Breast epithelium (tissue), 3 donors: ENCODE results near the gene ZC3H7B.

Experiments used
- POLR2A ChIP-seq: fragments of 450-650 bp; IDR thresholded peaks from one replicate; pipeline ENCODE4 v1.6.1; 2016; ENCODE audit warnings: antibody characterized with exemption, mild to moderate bottlenecking, moderate library complexity
- POLR2AphosphoS5 ChIP-seq, 3 donors: sonication (generic); formaldehyde crosslinking; IDR thresholded peaks; one replicate each; pipeline ENCODE4 v1.6.1; 2017; ENCODE audit warnings: antibody characterized with exemption in 3 of 3
- TF ChIP-seq, protein P1 (sequence below), 3 donors: fragments of 450-650 bp; IDR thresholded peaks; one replicate each; pipeline ENCODE4 v1.5.1; 2016 to 2017; ENCODE audit warnings: antibody characterized with exemption in 3 of 3, mild to moderate bottlenecking in 3 of 3, moderate library complexity in 3 of 3

DNA sequence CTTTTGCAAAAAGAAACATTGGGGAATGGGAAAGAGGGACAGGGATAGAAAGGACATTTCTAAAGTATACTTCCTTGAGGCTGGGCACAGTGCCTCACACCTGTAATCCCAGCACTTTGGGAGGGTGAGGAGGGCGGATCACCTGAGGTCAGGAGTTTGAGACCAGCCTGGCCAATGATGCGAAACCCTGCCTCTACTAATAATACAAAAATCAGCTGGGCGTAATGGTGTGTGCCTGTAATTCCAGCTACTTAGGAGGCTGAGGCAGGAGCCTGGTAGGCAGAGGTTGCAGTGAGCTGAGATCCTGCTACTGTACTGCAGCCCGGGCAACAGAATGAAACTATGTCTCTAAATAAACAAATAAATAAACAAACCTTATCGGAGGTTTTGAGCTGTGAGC, 64.1 kb downstream of the ZC3H7B start:
- TF ChIP-seq, protein P1, sequence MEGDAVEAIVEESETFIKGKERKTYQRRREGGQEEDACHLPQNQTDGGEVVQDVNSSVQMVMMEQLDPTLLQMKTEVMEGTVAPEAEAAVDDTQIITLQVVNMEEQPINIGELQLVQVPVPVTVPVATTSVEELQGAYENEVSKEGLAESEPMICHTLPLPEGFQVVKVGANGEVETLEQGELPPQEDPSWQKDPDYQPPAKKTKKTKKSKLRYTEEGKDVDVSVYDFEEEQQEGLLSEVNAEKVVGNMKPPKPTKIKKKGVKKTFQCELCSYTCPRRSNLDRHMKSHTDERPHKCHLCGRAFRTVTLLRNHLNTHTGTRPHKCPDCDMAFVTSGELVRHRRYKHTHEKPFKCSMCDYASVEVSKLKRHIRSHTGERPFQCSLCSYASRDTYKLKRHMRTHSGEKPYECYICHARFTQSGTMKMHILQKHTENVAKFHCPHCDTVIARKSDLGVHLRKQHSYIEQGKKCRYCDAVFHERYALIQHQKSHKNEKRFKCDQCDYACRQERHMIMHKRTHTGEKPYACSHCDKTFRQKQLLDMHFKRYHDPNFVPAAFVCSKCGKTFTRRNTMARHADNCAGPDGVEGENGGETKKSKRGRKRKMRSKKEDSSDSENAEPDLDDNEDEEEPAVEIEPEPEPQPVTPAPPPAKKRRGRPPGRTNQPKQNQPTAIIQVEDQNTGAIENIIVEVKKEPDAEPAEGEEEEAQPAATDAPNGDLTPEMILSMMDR (IDR thresholded peaks at IDR 0.05) = no peak
- TF ChIP-seq POLR2AphosphoS5 (IDR thresholded peaks at IDR 0.05) (no peak), POLR2A (no peak)
